Uterus (tissue), 2 donors: ENCODE measurements around the gene CISH.

Experiments
- CTCF ChIP-seq, 4 experiments: fragments of 200-600 bp in 2 of 4; fragments of 450-650 bp in 2 of 4; sonication (generic) in 2 of 4; IDR thresholded peaks; one replicate each; pipeline ENCODE4 v1.5.1; 2016 to 2019; ENCODE audit warnings: antibody characterized with exemption in 4 of 4, mild to moderate bottlenecking in 2 of 4, moderate library complexity in 1 of 4
- POLR2A ChIP-seq, 2 donors: fragments of 450-650 bp; IDR thresholded peaks; one replicate each; pipeline ENCODE4 v1.6.1; 2016; ENCODE audit warnings: antibody characterized with exemption in 2 of 2, mild to moderate bottlenecking in 1 of 2, moderate library complexity in 1 of 2

- peak in 2 of 4 experiments; percentile 9 to 23 for TF ChIP-seq CTCF (IDR thresholded peaks at IDR 0.05)
- peak; percentile 30 to 63 for TF ChIP-seq POLR2A (IDR thresholded peaks at IDR 0.05)
Observed at GRCh38 chr3:50568947-50569749, 42.4 kb downstream of the CISH start, which contains the start of gene HEMK1.
